HEK293 (cell line): ENCODE data around the gene MAGI2.

Experiments
- CTCF ChIA-PET: fragments of 350-600 bp; formaldehyde crosslinking; extraction: SDS; loops from one replicate; lab custom pipeline; 2021; ENCODE audit warnings: antibody characterized with exemption; lab: Yijun Ruan, JAX
- POLR2A ChIA-PET: fragments of 300-600 bp; formaldehyde crosslinking; extraction: SDS; loops from one replicate; lab custom pipeline; 2020; ENCODE audit warnings: antibody characterized with exemption, inconsistent platforms; lab: Yijun Ruan, JAX
- H3K27ac ChIP-seq: fragments of 200-500 bp; sonication (Bioruptor generic); 2 replicates; pipeline ENCODE4 v1.5.1; 2014; ENCODE audit warnings: low read depth, low read length, control low read depth, inconsistent platforms; ENCODE audit errors: extremely low read depth
- H3K36me3 ChIP-seq, 2 experiments: fragments of 200-500 bp in 1 of 2; sonication (Bioruptor generic) in 1 of 2; 1 replicate in 1 of 2; 2 replicates in 1 of 2; pipeline ENCODE4 v1.5.1; 2014 to 2017; ENCODE audit warnings: inconsistent platforms in 2 of 2, low read length in 2 of 2; ENCODE audit not compliant: control insufficient read depth in 2 of 2, insufficient read depth in 1 of 2
- H3K4me1 ChIP-seq: fragments of 200-500 bp; sonication (Bioruptor generic); 2 replicates; pipeline ENCODE4 v1.5.1; 2014; ENCODE audit warnings: mild to moderate bottlenecking, low read length, inconsistent platforms; ENCODE audit not compliant: control insufficient read depth, insufficient read depth
- H3K4me3 ChIP-seq: 2 replicates; pipeline ENCODE4 v1.5.1; 2011; ENCODE audit warnings: low read depth, mild to moderate bottlenecking, control low read depth, low read length, moderate library complexity
- H3K9me3 ChIP-seq: fragments of 200-500 bp; sonication (Bioruptor generic); 2 replicates; pipeline ENCODE4 v1.5.1; 2014; ENCODE audit warnings: low read depth, low read length, inconsistent platforms; ENCODE audit not compliant: control insufficient read depth, insufficient read depth
- HOXD13 ChIP-seq: sonication (generic); formaldehyde crosslinking; IDR thresholded peaks from 2 replicates; pipeline ENCODE4 v1.8.0; 2022; ENCODE audit warnings: missing genetic modification reagents, borderline replicate concordance
- KLF10 ChIP-seq: fragments of 450-650 bp; IDR thresholded peaks from 2 replicates; pipeline ENCODE4 v1.5.1; 2018; ENCODE audit warnings: missing biosample characterization, mild to moderate bottlenecking, missing genetic modification characterization
- PRDM10 ChIP-seq: fragments of 450-650 bp; formaldehyde crosslinking; IDR thresholded peaks from 2 replicates; pipeline ENCODE4 v1.5.1; 2016; ENCODE audit warnings: missing biosample characterization, missing genetic modification characterization
- ZBTB11 ChIP-seq: fragments of 450-650 bp; formaldehyde crosslinking; conservative IDR thresholded peaks from 2 replicates; pipeline ENCODE4 v1.5.1; 2016; ENCODE audit warnings: low read depth, missing biosample characterization, missing genetic modification characterization
- ZBTB7A ChIP-seq: fragments of 450-650 bp; formaldehyde crosslinking; IDR thresholded peaks from 2 replicates; pipeline ENCODE4 v1.5.1; 2016; ENCODE audit warnings: low read depth, missing biosample characterization, missing genetic modification characterization
- ZNF114 ChIP-seq: fragments of 450-650 bp; formaldehyde crosslinking; IDR thresholded peaks from 2 replicates; pipeline ENCODE4 v1.5.0; 2017; ENCODE audit warnings: missing biosample characterization, missing genetic modification characterization
- ZNF2 ChIP-seq: fragments of 450-650 bp; formaldehyde crosslinking; IDR thresholded peaks from 2 replicates; pipeline ENCODE4 v1.5.1; 2016; ENCODE audit warnings: missing biosample characterization, missing genetic modification characterization
- ZNF202 ChIP-seq: fragments of 450-650 bp; formaldehyde crosslinking; IDR thresholded peaks from 2 replicates; pipeline ENCODE4 v1.5.1; 2016; ENCODE audit warnings: missing biosample characterization, missing genetic modification characterization, borderline replicate concordance
- ZNF214 ChIP-seq: fragments of 450-650 bp; formaldehyde crosslinking; IDR thresholded peaks from 2 replicates; pipeline ENCODE4 v1.5.1; 2017; ENCODE audit warnings: missing biosample characterization, mild to moderate bottlenecking, missing genetic modification characterization, borderline replicate concordance
- ZNF266 ChIP-seq: fragments of 450-650 bp; formaldehyde crosslinking; IDR thresholded peaks from 2 replicates; pipeline ENCODE4 v1.5.1; 2016; ENCODE audit warnings: missing biosample characterization, missing genetic modification characterization, low read depth
- ZNF302 ChIP-seq: fragments of 450-650 bp; formaldehyde crosslinking; IDR thresholded peaks from 2 replicates; pipeline ENCODE4 v1.5.1; 2016; ENCODE audit warnings: missing biosample characterization, missing genetic modification characterization, low read depth
- ZNF335 ChIP-seq: fragments of 450-650 bp; formaldehyde crosslinking; conservative IDR thresholded peaks from 2 replicates; pipeline ENCODE4 v1.5.1; 2016; ENCODE audit warnings: missing biosample characterization, missing genetic modification characterization
- ZNF518A ChIP-seq: fragments of 450-650 bp; formaldehyde crosslinking; conservative IDR thresholded peaks from 2 replicates; pipeline ENCODE4 v1.5.1; 2016; ENCODE audit warnings: low read depth, missing biosample characterization, missing genetic modification characterization
- ZNF521 ChIP-seq: fragments of 450-650 bp; formaldehyde crosslinking; IDR thresholded peaks from 2 replicates; pipeline ENCODE4 v1.5.1; 2017; ENCODE audit warnings: missing biosample characterization, mild to moderate bottlenecking, missing genetic modification characterization
- ZNF571 ChIP-seq: fragments of 450-650 bp; formaldehyde crosslinking; IDR thresholded peaks from 2 replicates; pipeline ENCODE4 v1.5.0; 2017; ENCODE audit warnings: missing biosample characterization, missing genetic modification characterization
- ZNF596 ChIP-seq: fragments of 450-650 bp; IDR thresholded peaks from 2 replicates; pipeline ENCODE4 v1.5.0; 2018; ENCODE audit warnings: missing biosample characterization, mild to moderate bottlenecking, missing genetic modification characterization, moderate library complexity
- ZNF623 ChIP-seq: fragments of 450-650 bp; formaldehyde crosslinking; IDR thresholded peaks from 2 replicates; pipeline ENCODE4 v1.5.1; 2016; ENCODE audit warnings: missing biosample characterization, missing genetic modification characterization
- ZNF707 ChIP-seq: fragments of 450-650 bp; formaldehyde crosslinking; IDR thresholded peaks from 2 replicates; pipeline ENCODE4 v1.5.1; 2016; ENCODE audit warnings: missing biosample characterization, missing genetic modification characterization
- ZNF785 ChIP-seq: fragments of 450-650 bp; formaldehyde crosslinking; IDR thresholded peaks from 2 replicates; pipeline ENCODE4 v1.5.1; 2016; ENCODE audit warnings: missing biosample characterization, missing genetic modification characterization
- ZNF830 ChIP-seq: fragments of 450-650 bp; IDR thresholded peaks from 2 replicates; pipeline ENCODE4 v1.5.0; 2018; ENCODE audit warnings: missing biosample characterization, missing genetic modification characterization, low read depth, mild to moderate bottlenecking, moderate library complexity
- ZSCAN30 ChIP-seq: fragments of 450-650 bp; IDR thresholded peaks from 2 replicates; pipeline ENCODE4 v1.5.1; 2018; ENCODE audit warnings: missing biosample characterization, mild to moderate bottlenecking, missing genetic modification characterization, moderate library complexity
- ZSCAN5A ChIP-seq: fragments of 450-650 bp; formaldehyde crosslinking; IDR thresholded peaks from 2 replicates; pipeline ENCODE4 v1.5.1; 2016; ENCODE audit warnings: missing biosample characterization, missing genetic modification characterization

MAGI2 gene

DNA sequence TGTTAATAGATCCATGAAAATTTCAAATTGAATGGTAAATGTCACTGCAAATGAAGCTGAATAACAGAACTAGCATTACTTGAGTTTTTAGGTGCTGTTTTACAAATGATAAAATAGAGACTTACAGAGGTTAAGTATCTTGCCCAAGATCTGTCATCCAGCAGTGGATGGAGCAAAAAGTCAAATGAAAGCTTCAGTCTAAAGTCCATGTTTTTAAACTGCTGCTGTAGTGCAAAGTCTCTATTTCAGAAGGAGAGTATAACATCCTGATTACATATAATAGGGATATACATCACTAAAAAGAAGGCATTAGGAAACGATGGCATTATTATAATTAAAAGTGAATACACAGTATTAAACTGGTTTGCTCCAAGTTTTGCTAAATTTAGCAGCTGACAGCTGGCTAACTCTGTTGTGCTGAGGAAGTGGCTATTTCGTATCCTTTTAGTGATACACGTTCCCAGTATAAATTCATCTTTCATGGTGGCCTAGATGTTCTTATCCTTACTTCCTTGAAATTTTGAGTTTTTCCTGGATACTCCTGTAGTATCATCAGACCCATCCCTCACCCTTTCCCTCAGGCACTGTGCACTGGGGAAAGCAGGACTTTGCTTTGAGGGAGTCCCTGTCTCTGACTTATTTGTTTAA, 603.2 kb downstream of the MAGI2 start:
- no peaks in the 10 kb centered on the region for H3K9me3 ChIP-seq
- no peaks in the 10 kb centered on the region for H3K36me3 ChIP-seq
- no peak overlapping the region for H3K4me3 ChIP-seq
- POLR2A ChIA-PET: no interaction called here
- no peaks in the 10 kb centered on the region; the same call in 1 of the 2 replicates for H3K4me1 ChIP-seq
- TF ChIP-seq ZNF571 (tag by site-specific recombination) (no peak), ZBTB11 (no peak), ZNF518A (tag by site-specific recombination) (no peak), ZNF596 (tag by site-specific recombination) (no peak), ZNF266 (tag by site-specific recombination) (no peak), HOXD13 (CRISPR knock-in tag) (no peak), ZNF114 (tag by site-specific recombination) (no peak), ZNF785 (tag by site-specific recombination) (no peak), ZSCAN5A (tag by site-specific recombination) (no peak), ZNF2 (tag by site-specific recombination) (no peak), ZNF302 (no peak)
- CTCF ChIA-PET: no interaction called here
- H3K27ac ChIP-seq: no peak overlapping the region

- Histone ChIP-seq H3K36me3 (no peaks in the 10 kb centered on the region), H3K4me1 (no peaks in the 10 kb centered on the region), H3K4me3 (no peak overlapping the region), H3K9me3 (no peaks in the 10 kb centered on the region), H3K27ac (no peak overlapping the region)
- ChIA-PET CTCF (no interaction called here), POLR2A (no interaction called here)
- TF ChIP-seq ZBTB7A (tag by site-specific recombination): no peak
- TF ChIP-seq PRDM10 (tag by site-specific recombination): no peak
- no peak for TF ChIP-seq ZNF521
- no peak for TF ChIP-seq ZNF202 (tag by site-specific recombination)
- no peak for TF ChIP-seq ZSCAN30 (tag by site-specific recombination)
- TF ChIP-seq ZNF623: no peak
- TF ChIP-seq ZNF214 (tag by site-specific recombination): no peak
- no peak for TF ChIP-seq ZNF830 (tag by site-specific recombination)
- no peak for TF ChIP-seq ZNF707 (tag by site-specific recombination)
- no peak for TF ChIP-seq ZNF335 (tag by site-specific recombination)
- TF ChIP-seq KLF10: no peak
These were observed 608.3 kb downstream of the MAGI2 start for GRCh38 chr7:78845155-78845554.
